ENCODE results near the gene ERCC3.
"Not testable (repeated sequence)": the region's sequence is repeated elsewhere in the genome, so short reads cannot be mapped to it uniquely, and the experiment has no call there.

- not testable (repeated sequence) for TF ChIP-seq CTCF, EZH2phosphoT487 (IDR thresholded peaks at IDR 0.05)
Measured at GRCh38 chr2:127237768-127238167, 56.2 kb downstream of the ERCC3 start.
